ENCODE data around the gene TSPOAP1. TPM values are rescaled to one million over a fixed set of nuclear protein-coding genes. Genes with fewer than 3 reads are reported as not detected.

TSPOAP1 gene
- total RNA-seq, 2 donors from 2014 or later: 22.6 to 26.3 TPM

GRCh38 chr17:58272367-58273280 lies 56.0 kb downstream of the TSPOAP1 start:
- no peak for DNase-seq (ENCODE audit: low spot score)

GRCh38 chr17:58271216-58271931 lies 57.2 kb downstream of the TSPOAP1 start:
- H3K4me1 ChIP-seq (ENCODE audit: control insufficient read depth in 1 of 2, low read depth in 2 of 2): no peaks in the 10 kb centered on the region
- no peak for DNase-seq (ENCODE audit: low spot score)
- no peak for TF ChIP-seq CTCF (IDR thresholded peaks at IDR 0.05)
- no peak for ATAC-seq (ENCODE audit: insufficient number of reproducible peaks, low FRiP score, low read depth)
- no peaks in the 10 kb centered on the region for H3K36me3 ChIP-seq
- H3K9me3 ChIP-seq: no peaks in the 10 kb centered on the region
- H3K4me3 ChIP-seq: no peak overlapping the region
- no peaks in the 10 kb centered on the region for H3K27me3 ChIP-seq (replicated peaks; ENCODE audit: insufficient read depth)
- H3K27ac ChIP-seq: no peak overlapping the region

More at GRCh38 chr17:58272367-58273280, 56.0 kb downstream of the TSPOAP1 start:
- H3K4me3 ChIP-seq: no peak overlapping the region
- H3K4me1 ChIP-seq (ENCODE audit: control insufficient read depth in 1 of 2, low read depth in 2 of 2): no peaks in the 10 kb centered on the region
- no peaks in the 10 kb centered on the region for H3K27me3 ChIP-seq (replicated peaks; ENCODE audit: insufficient read depth)
- no peaks in the 10 kb centered on the region for H3K9me3 ChIP-seq
- ATAC-seq (ENCODE audit: insufficient number of reproducible peaks, low FRiP score, low read depth): no peak
- no peak for TF ChIP-seq CTCF (IDR thresholded peaks at IDR 0.05)
- H3K27ac ChIP-seq: no peak overlapping the region
- no peaks in the 10 kb centered on the region for H3K36me3 ChIP-seq

DNA sequence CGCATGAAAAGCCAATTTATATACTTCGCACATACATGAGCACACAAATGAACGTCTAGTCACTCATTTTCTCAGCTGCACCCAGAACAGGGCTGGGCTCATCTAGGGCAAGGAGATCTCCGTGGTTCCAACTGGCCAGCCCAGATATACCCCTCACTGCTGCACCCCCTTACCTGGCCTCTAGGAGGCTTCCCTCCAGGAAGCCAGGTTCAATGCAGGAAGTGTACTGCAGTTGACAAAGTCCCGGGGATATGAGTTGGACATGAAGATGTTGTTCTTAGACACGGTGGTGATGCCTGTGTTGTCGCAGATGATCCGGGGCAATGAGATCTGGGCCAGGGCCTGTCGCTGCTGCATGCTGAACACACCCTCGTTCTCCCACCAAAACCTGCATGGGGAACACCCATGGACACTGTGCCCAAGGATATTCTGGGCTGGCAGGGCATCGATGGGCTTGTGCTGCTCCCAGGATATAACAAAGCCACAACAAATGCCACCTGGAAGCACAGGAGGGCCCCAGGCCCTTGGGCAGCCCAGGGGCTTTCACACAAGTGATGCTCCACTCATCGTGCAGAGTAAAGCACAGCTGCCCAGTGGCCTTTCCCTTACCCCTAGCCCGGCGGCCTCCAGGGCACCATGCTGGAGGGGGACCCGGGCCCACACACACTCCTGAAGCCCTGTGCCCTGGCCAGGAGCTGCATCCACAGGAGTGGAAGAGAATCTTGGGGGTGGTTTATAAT lies 57.9 kb downstream of the TSPOAP1 start:
- H3K9me3 ChIP-seq: no peaks in the 10 kb centered on the region
- H3K4me1 ChIP-seq (ENCODE audit: control insufficient read depth in 1 of 2, low read depth in 2 of 2): no peaks in the 10 kb centered on the region
- no peak overlapping the region for H3K4me3 ChIP-seq
- no peak overlapping the region for H3K27ac ChIP-seq
- H3K27me3 ChIP-seq (replicated peaks; ENCODE audit: insufficient read depth): no peaks in the 10 kb centered on the region
- no peaks in the 10 kb centered on the region for H3K36me3 ChIP-seq
- ATAC-seq (ENCODE audit: insufficient number of reproducible peaks, low FRiP score, low read depth): no peak
- TF ChIP-seq CTCF (IDR thresholded peaks at IDR 0.05): no peak
- no peak for DNase-seq (ENCODE audit: low spot score)

- Histone ChIP-seq H3K27me3 (replicated peaks; ENCODE audit: insufficient read depth) (no peaks in the 10 kb centered on the region), H3K4me3 (no peak overlapping the region), H3K27ac (no peak overlapping the region), H3K4me1 (ENCODE audit: control insufficient read depth in 1 of 2, low read depth in 2 of 2) (no peaks in the 10 kb centered on the region), H3K9me3 (no peaks in the 10 kb centered on the region), H3K36me3 (no peaks in the 10 kb centered on the region)
- no peak for TF ChIP-seq CTCF (IDR thresholded peaks at IDR 0.05)
- ATAC-seq (ENCODE audit: insufficient number of reproducible peaks, low FRiP score, low read depth): no peak
- no peak for DNase-seq (ENCODE audit: low spot score)
These were observed 58.9 kb downstream of the TSPOAP1 start for GRCh38 chr17:58269557-58270291.
